Small intestine (tissue), 7 donors: ENCODE data around the gene ROBO2. TPM values are rescaled to one million over a fixed set of nuclear protein-coding genes. Genes with fewer than 3 reads are reported as not detected.

ENCODE experiments used
- DNase-seq, 2 donors: peaks; one replicate each; pipeline versions ENCODE4 v3.0.0 to v3.0.0-alpha.2; 2013
- FAIRE-seq: peaks from 2 replicates; lab custom pipeline; 2012; peaks lifted over from hg19 to GRCh38; lab: Jason Lieb, UNC
- H3K27ac ChIP-seq, 3 donors: one replicate each; pipeline ENCODE4 v1.5.1; 2013; ENCODE audit warnings: low read length in 2 of 3, mild to moderate bottlenecking in 2 of 3, control low read depth in 1 of 3, inconsistent platforms in 1 of 3, low read depth in 1 of 3, moderate library complexity in 1 of 3
- H3K27me3 ChIP-seq, 3 donors: one replicate each; pipeline ENCODE4 v1.6.1; 2013; ENCODE audit warnings: low read length in 3 of 3, inconsistent platforms in 1 of 3; ENCODE audit not compliant: control insufficient read depth in 3 of 3, insufficient read depth in 3 of 3
- H3K36me3 ChIP-seq, 3 donors: one replicate each; pipeline ENCODE4 v1.6.1; 2013; ENCODE audit warnings: low read length in 3 of 3, inconsistent platforms in 1 of 3, low read depth in 1 of 3, mild to moderate bottlenecking in 1 of 3, moderate library complexity in 1 of 3; ENCODE audit not compliant: control insufficient read depth in 3 of 3, insufficient read depth in 2 of 3
- H3K4me1 ChIP-seq, 3 donors: one replicate each; pipeline ENCODE4 v1.6.1; 2013; ENCODE audit warnings: low read length in 2 of 3, inconsistent platforms in 1 of 3, low read depth in 1 of 3, mild to moderate bottlenecking in 1 of 3, moderate library complexity in 1 of 3; ENCODE audit not compliant: control insufficient read depth in 3 of 3, insufficient read depth in 2 of 3
- H3K4me3 ChIP-seq, 3 donors: one replicate each; pipeline ENCODE4 v1.5.1; 2013; ENCODE audit warnings: low read length in 3 of 3, control low read depth in 1 of 3, inconsistent platforms in 1 of 3, low read depth in 1 of 3, mild to moderate bottlenecking in 1 of 3, moderate library complexity in 1 of 3
- H3K9me3 ChIP-seq, 2 donors: one replicate each; pipeline ENCODE4 v1.6.1; 2013; ENCODE audit warnings: low read depth in 1 of 2, low read length in 1 of 2; ENCODE audit not compliant: control insufficient read depth in 2 of 2, insufficient read depth in 1 of 2
- WGBS, 3 donors: extraction: QIAGEN DNeasy Blood & Tissue Kit; methylation state at CpG; one replicate each; pipeline ENCODE4 v1.1.7; 2013; 5-methylcytosine and 5-hydroxymethylcytosine counted together
- polyA plus RNA-seq, 4 donors: library from polyadenylated mRNA; stranded (reverse) in 3 of 4; unstranded in 1 of 4; fragments of 200-250 nt in 3 of 4; fragments of 120-200 nt in 1 of 4; gene quantifications; one replicate each; pipeline versions ENCODE4 v1.2.1 to v1.2.3, GENCODE V29; 2013
- donor health status: healthy with polysubstance abuse.
- donor health status: control.
- donor health status: control.
- donor health status: Bipolar disorder and iron deficiency.
- donor health status: healthy.

ROBO2 gene
- polyA plus RNA-seq, 4 donors = under 0.01 to 19.9 (median 1.7) TPM; not detected in 1

DNA sequence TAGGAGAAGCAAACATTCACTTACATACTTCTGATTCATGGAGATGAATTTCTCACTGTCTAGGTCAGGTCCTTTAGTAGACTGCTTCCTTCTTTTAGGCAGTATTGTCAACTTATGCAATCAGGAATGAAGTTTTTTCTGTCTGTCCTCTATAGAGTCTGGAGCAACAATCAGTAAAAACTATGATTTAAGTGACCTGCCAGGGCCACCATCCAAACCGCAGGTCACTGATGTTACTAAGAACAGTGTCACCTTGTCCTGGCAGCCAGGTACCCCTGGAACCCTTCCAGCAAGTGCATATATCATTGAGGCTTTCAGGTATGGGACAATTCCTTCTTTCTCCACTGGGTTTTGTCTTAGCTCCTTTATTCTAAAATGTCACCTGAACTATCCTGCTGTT is 523.1 kb downstream of the ROBO2 start:
- no peaks in the 10 kb centered on the region for H3K4me1 ChIP-seq
- DNase-seq (no peak), FAIRE-seq (no peak)
- 74 to 88% (median 81%) methylated on average over 1 of the region's 1 CpG for WGBS, 3 donors
- no peak overlapping the region for H3K4me3 ChIP-seq
- H3K27me3 ChIP-seq = no peaks in the 10 kb centered on the region
- H3K36me3 ChIP-seq = no peaks in the 10 kb centered on the region
- no peak overlapping the region for H3K27ac ChIP-seq
- no peaks in the 10 kb centered on the region for H3K9me3 ChIP-seq

DNA sequence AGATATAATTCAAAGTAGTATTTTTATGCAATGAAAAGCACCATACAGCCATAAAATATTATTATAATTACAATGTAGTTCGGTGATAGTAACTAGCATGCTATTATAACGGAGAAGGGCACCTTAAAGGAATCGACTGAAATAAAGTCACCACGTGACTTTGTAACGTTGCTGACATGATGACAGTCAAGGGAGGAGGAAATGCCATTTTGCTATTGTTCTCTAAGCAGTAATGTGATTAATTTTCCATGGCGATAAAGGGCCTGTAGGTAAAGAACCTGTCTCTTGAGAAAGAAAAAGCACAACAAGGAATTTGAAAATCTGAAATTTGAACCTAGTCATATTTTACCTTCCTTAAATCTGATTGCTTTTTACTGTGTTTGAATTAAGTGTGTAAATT is 526.2 kb downstream of the ROBO2 start:
- DNase-seq (no peak), FAIRE-seq (no peak)
- whole genome bisulfite sequencing, 3 donors = 75 to 79% (median 78%) methylated on average over 6 of the region's 6 CpGs
- Histone ChIP-seq H3K27me3 (no peaks in the 10 kb centered on the region), H3K27ac (no peak overlapping the region), H3K9me3 (no peaks in the 10 kb centered on the region), H3K36me3 (no peaks in the 10 kb centered on the region), H3K4me3 (no peak overlapping the region), H3K4me1 (no peaks in the 10 kb centered on the region)

DNA sequence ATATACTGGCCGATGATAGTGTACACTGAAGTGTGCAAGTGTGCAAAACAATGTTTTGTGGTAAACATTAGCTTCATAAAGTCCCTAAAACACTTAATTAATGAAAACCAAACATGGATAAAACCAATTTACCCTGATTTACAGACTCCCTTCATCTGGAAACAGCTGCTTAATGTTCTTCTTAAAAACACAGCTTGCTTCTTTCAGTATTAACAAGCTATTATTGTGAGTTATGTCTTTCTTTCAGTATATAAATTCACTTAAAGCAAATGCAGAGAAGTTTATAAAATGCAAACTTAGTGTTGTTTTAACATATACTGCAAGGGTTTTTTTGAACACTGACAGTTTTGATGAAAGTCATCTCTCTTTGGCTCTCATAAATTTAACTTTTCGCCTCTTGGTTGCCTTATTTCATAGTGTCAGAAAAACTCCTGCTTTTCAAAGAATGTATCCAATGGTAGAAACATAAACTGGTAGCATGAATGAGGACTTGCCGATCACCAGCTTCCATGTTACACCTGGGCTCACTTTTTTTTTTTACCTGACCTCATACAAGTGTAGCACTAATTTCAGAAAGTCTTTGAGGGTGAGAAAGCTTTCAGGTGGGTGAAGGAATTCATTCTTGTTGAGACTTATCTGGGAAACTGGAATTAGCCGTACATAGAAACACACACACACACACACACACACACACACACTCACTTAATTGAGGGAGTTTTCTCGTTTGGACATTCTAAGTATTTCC is 532.2 kb downstream of the ROBO2 start:
- DNase-seq (no peak), FAIRE-seq (no peak)
- WGBS, 3 donors = 67 to 73% (median 69%) methylated on average over 5 of the region's 5 CpGs
- H3K9me3 ChIP-seq = no peaks in the 10 kb centered on the region
- no peak overlapping the region for H3K4me3 ChIP-seq
- no peaks in the 10 kb centered on the region for H3K27me3 ChIP-seq
- H3K27ac ChIP-seq = no peak overlapping the region
- no peaks in the 10 kb centered on the region for H3K4me1 ChIP-seq
- no peaks in the 10 kb centered on the region for H3K36me3 ChIP-seq

DNA sequence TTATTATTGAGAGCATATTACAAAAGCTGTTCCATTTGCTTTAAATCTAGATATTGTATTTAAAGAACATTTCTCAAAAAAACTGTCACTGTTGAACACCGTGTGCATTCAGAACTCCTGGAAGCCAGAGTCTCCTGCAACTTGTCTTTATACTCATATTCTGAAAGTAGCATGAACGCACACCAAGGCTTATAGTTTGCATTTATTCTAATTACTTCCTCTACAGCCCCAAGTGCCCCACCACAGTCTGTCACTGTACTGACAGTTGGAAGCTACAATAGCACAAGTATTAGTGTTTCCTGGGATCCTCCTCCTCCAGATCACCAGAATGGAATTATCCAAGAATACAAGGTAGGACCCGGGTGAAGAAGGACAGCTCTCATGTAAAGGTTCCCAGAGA is 537.4 kb downstream of the ROBO2 start:
- 66 to 76% (median 66%) methylated on average over 3 of the region's 3 CpGs for WGBS, 3 donors
- H3K4me3 ChIP-seq = no peak overlapping the region
- H3K27me3 ChIP-seq = no peaks in the 10 kb centered on the region
- H3K27ac ChIP-seq = no peak overlapping the region
- no peaks in the 10 kb centered on the region for H3K36me3 ChIP-seq
- FAIRE-seq = no peak
- DNase-seq = no peak
- H3K9me3 ChIP-seq = no peaks in the 10 kb centered on the region
- H3K4me1 ChIP-seq = no peaks in the 10 kb centered on the region

DNA sequence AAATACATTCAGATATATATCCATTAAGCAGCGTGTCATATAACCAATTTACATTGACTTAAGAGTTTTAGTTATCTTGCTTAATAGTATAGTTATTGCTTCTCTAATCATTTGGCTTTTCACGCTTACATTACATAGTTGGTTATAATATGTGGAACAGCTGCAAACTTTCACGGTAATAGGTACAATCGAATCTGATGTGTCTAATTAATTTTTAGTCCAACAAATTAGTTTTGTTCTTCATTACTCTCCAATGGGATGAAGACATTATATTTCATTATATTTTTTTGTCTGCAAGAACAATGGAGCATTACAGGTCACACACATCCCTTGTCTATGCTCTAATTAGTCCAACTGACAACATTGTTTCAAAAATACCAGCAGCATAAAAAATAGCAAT is 546.3 kb downstream of the ROBO2 start:
- no peaks in the 10 kb centered on the region for H3K4me1 ChIP-seq
- no peaks in the 10 kb centered on the region for H3K27me3 ChIP-seq
- FAIRE-seq (no peak), DNase-seq (no peak)
- H3K36me3 ChIP-seq = no peaks in the 10 kb centered on the region
- no peak overlapping the region for H3K4me3 ChIP-seq
- no peak overlapping the region for H3K27ac ChIP-seq
- no peaks in the 10 kb centered on the region for H3K9me3 ChIP-seq
- 87 to 92% (median 87%) methylated on average over 4 of the region's 4 CpGs for WGBS, 3 donors

DNA sequence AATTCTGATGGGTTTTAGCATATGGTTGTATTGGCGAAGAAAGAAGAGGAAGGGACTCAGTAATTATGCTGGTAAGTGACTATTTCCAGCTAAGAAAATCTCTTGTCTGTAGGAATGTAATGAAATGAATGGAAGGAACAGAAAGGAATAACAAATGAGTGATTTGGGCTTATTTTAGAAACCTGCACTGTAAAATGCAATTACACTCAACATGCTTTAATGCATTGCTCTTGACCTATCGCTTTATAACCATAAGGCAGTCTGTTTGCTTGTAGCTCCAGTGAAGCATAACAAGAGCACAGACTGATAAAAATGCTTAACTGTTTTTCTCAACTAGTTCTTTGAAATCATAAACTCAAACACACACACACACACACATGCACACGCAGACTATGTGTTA is 549.0 kb downstream of the ROBO2 start:
- Histone ChIP-seq H3K4me3 (no peak overlapping the region), H3K27me3 (no peaks in the 10 kb centered on the region), H3K36me3 (no peaks in the 10 kb centered on the region), H3K27ac (no peak overlapping the region), H3K9me3 (no peaks in the 10 kb centered on the region), H3K4me1 (no peaks in the 10 kb centered on the region)
- no peak for DNase-seq
- FAIRE-seq = no peak
- 88 to 93% (median 90%) methylated on average over 3 of the region's 3 CpGs for WGBS, 3 donors

DNA sequence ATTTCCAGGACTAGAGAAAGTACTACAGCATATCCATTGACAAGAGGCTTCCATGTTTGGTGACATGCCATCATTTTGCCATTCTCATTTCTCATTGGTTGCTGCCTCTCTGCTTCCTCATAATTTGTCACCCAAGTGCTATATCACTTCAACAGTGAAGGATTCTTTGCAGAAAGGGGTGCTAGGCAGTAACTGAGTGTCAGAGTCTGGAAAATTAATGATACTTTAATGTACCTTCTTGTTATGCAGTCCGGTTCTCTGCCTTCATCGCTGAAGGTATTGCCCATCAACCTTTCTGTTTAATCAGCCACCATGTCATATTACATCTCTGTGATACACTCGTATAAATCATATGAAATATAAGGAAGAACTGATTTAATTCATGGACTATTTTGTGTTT is 550.3 kb downstream of the ROBO2 start:
- no peak overlapping the region for H3K4me3 ChIP-seq
- H3K36me3 ChIP-seq = no peaks in the 10 kb centered on the region
- H3K27ac ChIP-seq = no peak overlapping the region
- no peaks in the 10 kb centered on the region for H3K27me3 ChIP-seq
- no peak for DNase-seq
- 87 to 91% (median 90%) methylated on average over 3 of the region's 3 CpGs for WGBS, 3 donors
- no peaks in the 10 kb centered on the region for H3K4me1 ChIP-seq
- no peaks in the 10 kb centered on the region for H3K9me3 ChIP-seq
- FAIRE-seq = no peak

DNA sequence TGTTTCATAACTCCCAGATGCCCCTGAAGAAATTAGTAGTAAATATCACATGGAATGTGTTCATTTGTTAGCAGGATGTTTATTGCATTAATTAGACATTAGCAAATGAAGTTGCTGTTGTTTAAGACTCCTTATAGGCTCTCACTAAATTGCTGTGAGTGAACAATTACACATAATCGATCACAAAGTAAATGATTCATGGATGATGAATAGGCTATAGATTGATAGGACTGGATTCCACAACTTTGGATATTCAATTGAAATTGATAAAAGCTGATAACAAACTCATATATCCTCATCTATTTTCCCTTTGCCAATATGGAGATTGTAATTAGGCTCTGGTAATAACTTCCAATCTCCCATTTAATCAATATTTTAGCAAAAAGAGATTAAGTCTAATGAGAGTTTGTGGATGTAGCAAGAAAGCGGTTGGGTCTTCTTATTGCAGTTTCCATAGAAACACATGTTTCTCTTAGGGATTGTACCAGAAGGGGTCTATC is 555.5 kb downstream of the ROBO2 start:
- H3K4me3 ChIP-seq = no peak overlapping the region
- H3K27me3 ChIP-seq = no peaks in the 10 kb centered on the region
- DNase-seq (no peak), FAIRE-seq (no peak)
- WGBS, 3 donors = 79 to 88% (median 86%) methylated on average over 2 of the region's 2 CpGs
- H3K9me3 ChIP-seq = no peaks in the 10 kb centered on the region
- no peak overlapping the region for H3K27ac ChIP-seq
- no peaks in the 10 kb centered on the region for H3K36me3 ChIP-seq
- H3K4me1 ChIP-seq = no peaks in the 10 kb centered on the region

DNA sequence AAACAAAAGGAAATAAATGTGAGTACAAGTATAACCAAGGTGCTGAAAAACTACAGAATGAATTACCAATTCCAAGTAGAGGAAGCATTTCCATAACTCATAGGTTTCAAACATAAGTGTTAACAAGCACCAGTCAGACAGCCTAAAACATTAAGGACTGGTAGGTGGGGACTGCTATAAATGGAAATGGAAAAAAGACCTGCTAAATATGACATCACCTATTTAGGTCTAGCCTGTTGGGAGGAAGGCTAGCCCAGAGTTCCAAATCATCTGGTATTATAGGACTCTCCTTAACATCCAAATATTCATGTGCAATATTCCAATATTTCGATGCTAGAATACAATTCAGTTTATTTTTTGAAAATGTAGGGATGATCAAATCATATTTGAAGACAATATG is 560.0 kb downstream of the ROBO2 start:
- no peaks in the 10 kb centered on the region for H3K9me3 ChIP-seq
- 56 to 82% (median 77%) methylated on average over 1 of the region's 1 CpG for WGBS, 3 donors
- no peaks in the 10 kb centered on the region for H3K36me3 ChIP-seq
- H3K27ac ChIP-seq = no peak overlapping the region
- H3K4me1 ChIP-seq = no peaks in the 10 kb centered on the region
- H3K4me3 ChIP-seq = no peak overlapping the region
- DNase-seq = no peak
- no peak for FAIRE-seq
- no peaks in the 10 kb centered on the region for H3K27me3 ChIP-seq
